K562 (cell line): ENCODE data around the gene BLTP2. TPM values are rescaled to one million over a fixed set of nuclear protein-coding genes. Genes with fewer than 3 reads are reported as not detected.
A peak's percentile ranks its signal among the peaks of the same experiment; 100 is the strongest.

Experiments used
- CHD4 ChIP-seq: fragments of 200-600 bp; sonication (generic); IDR thresholded peaks from 3 replicates; pipeline ENCODE4 v1.6.1; 2012; ENCODE audit warnings: low read depth, mild to moderate bottlenecking, mixed read lengths, low read length, inconsistent platforms; ENCODE audit not compliant: insufficient read depth, insufficient replicate concordance, poor library complexity, severe bottlenecking
- FOXK1 ChIP-seq: sonication (generic); formaldehyde crosslinking; IDR thresholded peaks from 2 replicates; pipeline ENCODE4 v1.8.0; 2022; ENCODE audit warnings: missing genetic modification reagents, mild to moderate bottlenecking, borderline replicate concordance
- FOXK2 ChIP-seq, 2 experiments: fragments of 450-650 bp; IDR thresholded peaks in 1 of 2; conservative IDR thresholded peaks in 1 of 2; 2 replicates each; pipeline ENCODE4 v1.6.1; 2016; ENCODE audit warnings: low read depth in 2 of 2, mild to moderate bottlenecking in 1 of 2
- GATAD2B ChIP-seq: fragments of 450-650 bp; IDR thresholded peaks from 2 replicates; pipeline ENCODE4 v1.6.1; 2017; ENCODE audit warnings: mild to moderate bottlenecking, borderline replicate concordance
- POLR3A ChIP-seq: IDR thresholded peaks from 2 replicates; pipeline ENCODE4 v1.6.1; 2011; ENCODE audit warnings: borderline replicate concordance, mild to moderate bottlenecking, moderate library complexity; ENCODE audit not compliant: insufficient read length, insufficient read depth; ENCODE audit errors: extremely low read depth
- POLR3G ChIP-seq: IDR thresholded peaks from 2 replicates; pipeline ENCODE4 v1.6.1; 2011; ENCODE audit not compliant: insufficient read length, insufficient replicate concordance; ENCODE audit errors: extremely low read depth
- RCOR1 ChIP-seq, 2 experiments: IDR thresholded peaks; 2 replicates each; pipeline ENCODE4 v1.6.1; 2012; ENCODE audit warnings: low read depth in 2 of 2, low read length in 2 of 2, borderline replicate concordance in 1 of 2, improper control_type of control experiment in 1 of 2
- ZNF217 ChIP-seq: sonication (generic); formaldehyde crosslinking; IDR thresholded peaks from 2 replicates; pipeline ENCODE4 v1.8.0; 2022; ENCODE audit warnings: mild to moderate bottlenecking, missing genetic modification reagents
- ZNF232 ChIP-seq: sonication (generic); formaldehyde crosslinking; IDR thresholded peaks from 2 replicates; pipeline ENCODE4 v1.8.0; 2022; ENCODE audit warnings: mild to moderate bottlenecking, missing genetic modification reagents
- polyA plus RNA-seq, 8 experiments: library from polyadenylated mRNA; depleted of rRNA in 4 of 8; stranded (reverse) in 5 of 8; unstranded in 3 of 8; fragments of >200 nt; fragmentation: Nextera tagmentation in 2 of 8; fragmentation: Illumina TruSeq in 1 of 8; extraction: Ambion mirVana in 2 of 8; extraction: Trizol in 1 of 8; gene quantifications; 2 replicates each; pipeline versions ENCODE4 v1.2.1 to v1.2.3, GENCODE V29; 2011 to 2014; ENCODE audit warnings: inconsistent platforms in 1 of 8, missing spikeins in 1 of 8
- total RNA-seq, 7 experiments: library from RNA; depleted of rRNA in 6 of 7; stranded (reverse); fragments of >200 nt in 6 of 7; fragmentation: Illumina TruSeq in 2 of 7; extraction: Trizol in 2 of 7; gene quantifications; 2 replicates each; pipeline versions ENCODE4 v1.2.1 to v1.2.3, GENCODE V29; 2011 to 2021; ENCODE audit warnings: low replicate concordance in 1 of 7
- TF ChIP-seq, protein P1 (sequence below): fragments of 450-650 bp; IDR thresholded peaks from 2 replicates; pipeline ENCODE4 v1.6.1; 2018; ENCODE audit not compliant: partially characterized antibody
- TF ChIP-seq, protein P2 (sequence below): fragments of 450-650 bp; formaldehyde crosslinking; IDR thresholded peaks from 2 replicates; pipeline ENCODE4 v1.4.0; 2020; ENCODE audit warnings: mild to moderate bottlenecking
- TF ChIP-seq, protein P3 (sequence below): IDR thresholded peaks from 2 replicates; pipeline ENCODE4 v1.6.1; 2011; ENCODE audit warnings: borderline replicate concordance, low read depth, mild to moderate bottlenecking, moderate library complexity, low read length; ENCODE audit not compliant: insufficient read depth, poor library complexity, severe bottlenecking
- TF ChIP-seq, protein P4 (sequence below): fragments of 450-650 bp; IDR thresholded peaks from 2 replicates; pipeline ENCODE4 v1.7.0; 2016; ENCODE audit warnings: borderline replicate concordance
- TF ChIP-seq, protein P5 (sequence below), 2 experiments: fragments of 450-650 bp; conservative IDR thresholded peaks; 2 replicates each; pipeline ENCODE4 v1.6.1; 2017; ENCODE audit warnings: mild to moderate bottlenecking in 2 of 2, moderate library complexity in 2 of 2

BLTP2 gene
- total and polyA plus RNA-seq, 9 of the 15 experiments (the other 6 are each of a cell fraction or from before 2014, with no cell fraction given): 14.7 to 174 (median 103) TPM

DNA sequence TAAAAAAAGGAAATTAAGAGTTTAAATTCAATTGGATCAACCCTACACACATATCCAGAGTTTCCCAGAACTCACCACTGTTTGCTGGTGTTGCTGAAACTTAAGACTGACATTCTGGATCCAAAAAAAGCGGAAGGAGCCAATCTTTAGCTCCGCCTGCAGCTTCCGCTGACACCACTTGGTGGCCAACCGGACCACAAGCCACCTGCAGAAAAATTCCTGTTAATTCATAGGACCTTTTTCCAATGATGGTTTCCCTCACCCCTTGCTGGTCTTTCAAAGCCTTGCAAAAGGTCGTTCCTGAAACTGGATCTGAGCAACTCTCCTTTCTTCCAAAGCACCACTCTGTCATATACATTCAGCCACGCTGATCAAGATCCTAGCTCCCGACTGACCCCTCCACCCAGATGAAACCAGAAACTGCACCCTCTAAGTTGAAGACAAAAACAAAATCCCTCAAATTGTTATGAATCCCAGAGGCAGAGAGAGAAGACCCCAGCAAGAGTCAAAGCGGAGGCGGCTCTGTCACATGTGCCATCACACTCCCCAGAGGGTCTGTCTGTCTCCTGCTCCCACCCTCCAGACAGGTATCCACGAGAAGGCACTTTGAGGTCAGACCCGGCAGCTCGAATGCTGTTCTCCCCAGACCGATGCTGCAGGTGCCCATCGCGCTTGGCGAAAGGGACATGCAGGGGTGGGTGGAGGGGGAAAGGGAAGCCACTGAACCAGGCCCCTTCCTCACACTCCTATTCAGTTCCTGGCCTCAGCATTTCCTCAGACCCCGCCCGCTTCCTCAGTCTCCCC is 773 bp downstream of the BLTP2 start (continued):
- TF ChIP-seq, protein P1, sequence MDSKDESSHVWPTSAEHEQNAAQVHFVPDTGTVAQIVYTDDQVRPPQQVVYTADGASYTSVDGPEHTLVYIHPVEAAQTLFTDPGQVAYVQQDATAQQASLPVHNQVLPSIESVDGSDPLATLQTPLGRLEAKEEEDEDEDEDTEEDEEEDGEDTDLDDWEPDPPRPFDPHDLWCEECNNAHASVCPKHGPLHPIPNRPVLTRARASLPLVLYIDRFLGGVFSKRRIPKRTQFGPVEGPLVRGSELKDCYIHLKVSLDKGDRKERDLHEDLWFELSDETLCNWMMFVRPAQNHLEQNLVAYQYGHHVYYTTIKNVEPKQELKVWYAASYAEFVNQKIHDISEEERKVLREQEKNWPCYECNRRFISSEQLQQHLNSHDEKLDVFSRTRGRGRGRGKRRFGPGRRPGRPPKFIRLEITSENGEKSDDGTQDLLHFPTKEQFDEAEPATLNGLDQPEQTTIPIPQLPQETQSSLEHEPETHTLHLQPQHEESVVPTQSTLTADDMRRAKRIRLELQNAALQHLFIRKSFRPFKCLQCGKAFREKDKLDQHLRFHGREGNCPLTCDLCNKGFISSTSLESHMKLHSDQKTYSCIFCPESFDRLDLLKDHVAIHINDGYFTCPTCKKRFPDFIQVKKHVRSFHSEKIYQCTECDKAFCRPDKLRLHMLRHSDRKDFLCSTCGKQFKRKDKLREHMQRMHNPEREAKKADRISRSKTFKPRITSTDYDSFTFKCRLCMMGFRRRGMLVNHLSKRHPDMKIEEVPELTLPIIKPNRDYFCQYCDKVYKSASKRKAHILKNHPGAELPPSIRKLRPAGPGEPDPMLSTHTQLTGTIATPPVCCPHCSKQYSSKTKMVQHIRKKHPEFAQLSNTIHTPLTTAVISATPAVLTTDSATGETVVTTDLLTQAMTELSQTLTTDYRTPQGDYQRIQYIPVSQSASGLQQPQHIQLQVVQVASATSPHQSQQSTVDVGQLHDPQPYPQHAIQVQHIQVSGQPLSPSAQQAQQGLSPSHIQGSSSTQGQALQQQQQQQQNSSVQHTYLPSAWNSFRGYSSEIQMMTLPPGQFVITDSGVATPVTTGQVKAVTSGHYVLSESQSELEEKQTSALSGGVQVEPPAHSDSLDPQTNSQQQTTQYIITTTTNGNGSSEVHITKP: peak; percentile 6
- TF ChIP-seq ZNF232 (CRISPR knock-in tag) (no peak), FOXK1 (CRISPR knock-in tag) (no peak), POLR3A (no peak), FOXK2 (conservative IDR thresholded peaks at IDR 0.05 in 1 of 2, IDR thresholded peaks at IDR 0.05 in 1 of 2; ENCODE audit: low read depth in 2 of 2) (peak in 1 of 2 experiments; percentile 33; a peak in 1 of 4 replicates), CHD4 (no peak), RCOR1 (IDR thresholded peaks at IDR 0.05; ENCODE audit: borderline replicate concordance in 1 of 2, low read depth in 2 of 2, low read length in 2 of 2) (peak in 1 of 2 experiments; percentile 51; a peak in 2 of 4 replicates), ZNF217 (CRISPR knock-in tag) (no peak), GATAD2B (no peak), POLR3G (no peak)
- TF ChIP-seq, protein P2, sequence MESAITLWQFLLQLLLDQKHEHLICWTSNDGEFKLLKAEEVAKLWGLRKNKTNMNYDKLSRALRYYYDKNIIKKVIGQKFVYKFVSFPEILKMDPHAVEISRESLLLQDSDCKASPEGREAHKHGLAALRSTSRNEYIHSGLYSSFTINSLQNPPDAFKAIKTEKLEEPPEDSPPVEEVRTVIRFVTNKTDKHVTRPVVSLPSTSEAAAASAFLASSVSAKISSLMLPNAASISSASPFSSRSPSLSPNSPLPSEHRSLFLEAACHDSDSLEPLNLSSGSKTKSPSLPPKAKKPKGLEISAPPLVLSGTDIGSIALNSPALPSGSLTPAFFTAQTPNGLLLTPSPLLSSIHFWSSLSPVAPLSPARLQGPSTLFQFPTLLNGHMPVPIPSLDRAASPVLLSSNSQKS (CRISPR knock-in tag): no peak
- TF ChIP-seq, protein P3, sequence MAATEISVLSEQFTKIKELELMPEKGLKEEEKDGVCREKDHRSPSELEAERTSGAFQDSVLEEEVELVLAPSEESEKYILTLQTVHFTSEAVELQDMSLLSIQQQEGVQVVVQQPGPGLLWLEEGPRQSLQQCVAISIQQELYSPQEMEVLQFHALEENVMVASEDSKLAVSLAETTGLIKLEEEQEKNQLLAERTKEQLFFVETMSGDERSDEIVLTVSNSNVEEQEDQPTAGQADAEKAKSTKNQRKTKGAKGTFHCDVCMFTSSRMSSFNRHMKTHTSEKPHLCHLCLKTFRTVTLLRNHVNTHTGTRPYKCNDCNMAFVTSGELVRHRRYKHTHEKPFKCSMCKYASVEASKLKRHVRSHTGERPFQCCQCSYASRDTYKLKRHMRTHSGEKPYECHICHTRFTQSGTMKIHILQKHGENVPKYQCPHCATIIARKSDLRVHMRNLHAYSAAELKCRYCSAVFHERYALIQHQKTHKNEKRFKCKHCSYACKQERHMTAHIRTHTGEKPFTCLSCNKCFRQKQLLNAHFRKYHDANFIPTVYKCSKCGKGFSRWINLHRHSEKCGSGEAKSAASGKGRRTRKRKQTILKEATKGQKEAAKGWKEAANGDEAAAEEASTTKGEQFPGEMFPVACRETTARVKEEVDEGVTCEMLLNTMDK: no peak
- TF ChIP-seq, protein P4, sequence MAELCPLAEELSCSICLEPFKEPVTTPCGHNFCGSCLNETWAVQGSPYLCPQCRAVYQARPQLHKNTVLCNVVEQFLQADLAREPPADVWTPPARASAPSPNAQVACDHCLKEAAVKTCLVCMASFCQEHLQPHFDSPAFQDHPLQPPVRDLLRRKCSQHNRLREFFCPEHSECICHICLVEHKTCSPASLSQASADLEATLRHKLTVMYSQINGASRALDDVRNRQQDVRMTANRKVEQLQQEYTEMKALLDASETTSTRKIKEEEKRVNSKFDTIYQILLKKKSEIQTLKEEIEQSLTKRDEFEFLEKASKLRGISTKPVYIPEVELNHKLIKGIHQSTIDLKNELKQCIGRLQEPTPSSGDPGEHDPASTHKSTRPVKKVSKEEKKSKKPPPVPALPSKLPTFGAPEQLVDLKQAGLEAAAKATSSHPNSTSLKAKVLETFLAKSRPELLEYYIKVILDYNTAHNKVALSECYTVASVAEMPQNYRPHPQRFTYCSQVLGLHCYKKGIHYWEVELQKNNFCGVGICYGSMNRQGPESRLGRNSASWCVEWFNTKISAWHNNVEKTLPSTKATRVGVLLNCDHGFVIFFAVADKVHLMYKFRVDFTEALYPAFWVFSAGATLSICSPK: no peak
- TF ChIP-seq, protein P5, sequence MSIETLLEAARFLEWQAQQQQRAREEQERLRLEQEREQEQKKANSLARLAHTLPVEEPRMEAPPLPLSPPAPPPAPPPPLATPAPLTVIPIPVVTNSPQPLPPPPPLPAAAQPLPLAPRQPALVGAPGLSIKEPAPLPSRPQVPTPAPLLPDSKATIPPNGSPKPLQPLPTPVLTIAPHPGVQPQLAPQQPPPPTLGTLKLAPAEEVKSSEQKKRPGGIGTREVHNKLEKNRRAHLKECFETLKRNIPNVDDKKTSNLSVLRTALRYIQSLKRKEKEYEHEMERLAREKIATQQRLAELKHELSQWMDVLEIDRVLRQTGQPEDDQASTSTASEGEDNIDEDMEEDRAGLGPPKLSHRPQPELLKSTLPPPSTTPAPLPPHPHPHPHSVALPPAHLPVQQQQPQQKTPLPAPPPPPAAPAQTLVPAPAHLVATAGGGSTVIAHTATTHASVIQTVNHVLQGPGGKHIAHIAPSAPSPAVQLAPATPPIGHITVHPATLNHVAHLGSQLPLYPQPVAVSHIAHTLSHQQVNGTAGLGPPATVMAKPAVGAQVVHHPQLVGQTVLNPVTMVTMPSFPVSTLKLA (conservative IDR thresholded peaks at IDR 0.05): peak; percentile 64 to 69
